K562 (cell line): ENCODE data around the gene TBC1D16. TPM values are rescaled to one million over a fixed set of nuclear protein-coding genes. Genes with fewer than 3 reads are reported as not detected.
A peak's percentile ranks its signal among the peaks of the same experiment; 100 is the strongest.

Experiments used
- ATAC-seq: fragments of 200-7000 bp; cut with Tn5 transposase; 3 replicates; pipeline ENCODE4 v1.9.1; 2020; ENCODE audit warnings: moderate library complexity
- BruUV-seq: library from RNA; stranded (reverse); fragments of 400-500 nt; replicated peaks from 2 replicates; lab custom pipeline; 2021; lab: Mats Ljungman, UMichigan
- CTCF ChIA-PET: fragments of 300-600 bp; formaldehyde crosslinking; extraction: SDS; loops from one replicate; lab custom pipeline; 2021; ENCODE audit warnings: low intra/inter-chr PET ratio; lab: Yijun Ruan, JAX
- POLR2A ChIA-PET: fragments of 300-600, 350-650 bp; sonication (Branson Sonifier 250); formaldehyde crosslinking; extraction: SDS; loops from one replicate; lab custom pipeline; 2021; ENCODE audit warnings: antibody characterized with exemption, inconsistent platforms; lab: Yijun Ruan, JAX
- DNase-seq, 4 experiments: peaks; one replicate each; pipeline versions ENCODE4 v3.0.0 to v3.0.0-alpha.2; 2011 to 2018; ENCODE audit warnings: low spot score in 3 of 4, mixed read lengths in 3 of 4; ENCODE audit errors: extremely low read depth in 1 of 4
- FAIRE-seq: peaks from 2 replicates; lab custom pipeline; 2011; peaks lifted over from hg19 to GRCh38; lab: Jason Lieb, UNC
- H2AFZ ChIP-seq: 2 replicates; pipeline ENCODE4 v1.6.0; 2011; ENCODE audit warnings: low read depth, low read length, control low read depth, inconsistent platforms
- H3K27ac ChIP-seq: fragments of 200-600 bp; 3 replicates; pipeline ENCODE4 v1.8.0; 2011; ENCODE audit warnings: low read depth, mild to moderate bottlenecking, control low read depth, inconsistent platforms, low read length, moderate library complexity, mixed read lengths; ENCODE audit errors: extremely low read depth
- H3K27me3 ChIP-seq, 2 experiments: fragments of 300-600 bp in 1 of 2; 2 replicates in 1 of 2; 3 replicates in 1 of 2; pipeline versions ENCODE4 v1.6.0 to v1.8.0; 2011; ENCODE audit warnings: inconsistent platforms in 2 of 2, low read length in 2 of 2, mild to moderate bottlenecking in 1 of 2, mixed read lengths in 1 of 2, moderate library complexity in 1 of 2; ENCODE audit not compliant: control insufficient read depth in 2 of 2, insufficient read depth in 2 of 2
- H3K36me3 ChIP-seq: fragments of 300-600 bp; 3 replicates; pipeline ENCODE4 v1.8.0; 2011; ENCODE audit warnings: mild to moderate bottlenecking, low read length, inconsistent platforms; ENCODE audit not compliant: control insufficient read depth, insufficient read depth
- H3K4me1 ChIP-seq, 2 experiments: fragments of 200-600 bp in 1 of 2; replicated peaks in 1 of 2; 2 replicates in 1 of 2; 3 replicates in 1 of 2; pipeline versions ENCODE4 v1.5.1 to v1.8.0; 2011; ENCODE audit warnings: inconsistent platforms in 2 of 2, low read length in 2 of 2, mild to moderate bottlenecking in 1 of 2, mixed read lengths in 1 of 2, moderate library complexity in 1 of 2; ENCODE audit not compliant: control insufficient read depth in 2 of 2, insufficient read depth in 2 of 2
- H3K4me2 ChIP-seq: 2 replicates; pipeline ENCODE4 v1.6.1; 2011; ENCODE audit warnings: low read length, control low read depth, inconsistent platforms, mixed read lengths; ENCODE audit not compliant: insufficient read depth
- H3K4me3 ChIP-seq: fragments of 200-600 bp; sonication (generic), shearing (Covaris generic); 2 replicates; pipeline ENCODE4 v1.5.1; 2016; ENCODE audit warnings: control low read depth, inconsistent platforms
- H3K79me2 ChIP-seq: fragments of 200-600 bp; 3 replicates; pipeline ENCODE4 v1.8.0; 2011; ENCODE audit warnings: low read length, inconsistent platforms; ENCODE audit not compliant: control insufficient read depth, insufficient read depth
- H3K9ac ChIP-seq, 2 experiments: 2 replicates each; pipeline versions ENCODE4 v1.6.0 to v1.6.1; 2011; ENCODE audit warnings: low read depth in 2 of 2, low read length in 2 of 2, control low read depth in 1 of 2, inconsistent platforms in 1 of 2, mild to moderate bottlenecking in 1 of 2, mixed read lengths in 1 of 2; ENCODE audit not compliant: insufficient read depth in 1 of 2
- H3K9me1 ChIP-seq: one replicate; pipeline ENCODE4 v1.6.0; 2011; ENCODE audit warnings: inconsistent platforms, mild to moderate bottlenecking, low read length, moderate library complexity; ENCODE audit not compliant: control insufficient read depth, insufficient read depth
- H3K9me3 ChIP-seq: replicated peaks from 2 replicates; pipeline ENCODE4 v1.5.1; 2011; ENCODE audit warnings: low read depth, low read length, inconsistent platforms; ENCODE audit not compliant: control insufficient read depth, insufficient read depth
- H4K20me1 ChIP-seq: replicated peaks from 2 replicates; pipeline ENCODE4 v1.6.1; 2011; ENCODE audit warnings: low read length, inconsistent platforms, mixed read lengths; ENCODE audit not compliant: control insufficient read depth, insufficient read depth
- ADNP ChIP-seq: fragments of 200-800 bp; sonication (Bioruptor generic); IDR thresholded peaks from 2 replicates; pipeline ENCODE4 v1.6.1; 2016; ENCODE audit warnings: missing genetic modification characterization, missing compliant biosample characterization
- BCOR ChIP-seq: fragments of 450-650 bp; IDR thresholded peaks from 2 replicates; pipeline ENCODE4 v1.6.1; 2016
- CHD2 ChIP-seq: IDR thresholded peaks from 2 replicates; pipeline ENCODE4 v1.6.1; 2011; ENCODE audit warnings: low read depth, low read length
- CHD4 ChIP-seq: fragments of 200-600 bp; sonication (generic); IDR thresholded peaks from 3 replicates; pipeline ENCODE4 v1.6.1; 2012; ENCODE audit warnings: low read depth, mild to moderate bottlenecking, mixed read lengths, low read length, inconsistent platforms; ENCODE audit not compliant: insufficient read depth, insufficient replicate concordance, poor library complexity, severe bottlenecking
- CUX1 ChIP-seq: fragments of 200-800 bp; sonication (Bioruptor generic); IDR thresholded peaks from 2 replicates; pipeline ENCODE4 v1.6.1; 2016; ENCODE audit warnings: missing genetic modification characterization, missing compliant biosample characterization
- ERF ChIP-seq: fragments of 450-650 bp; formaldehyde crosslinking; IDR thresholded peaks from 2 replicates; pipeline ENCODE4 v1.4.0; 2020; ENCODE audit warnings: mild to moderate bottlenecking, mixed read lengths
- ESRRA ChIP-seq: fragments of 450-650 bp; IDR thresholded peaks from 2 replicates; pipeline ENCODE4 v1.6.1; 2014; ENCODE audit warnings: low read depth, mild to moderate bottlenecking, moderate library complexity, borderline replicate concordance
- HEY1 ChIP-seq: fragments of 250-450 bp; sonication (Bioruptor Pico); IDR thresholded peaks from 2 replicates; pipeline ENCODE4 v1.5.0; 2020; ENCODE audit warnings: mild to moderate bottlenecking, moderate library complexity, borderline replicate concordance
- KDM1A ChIP-seq, 2 experiments: fragments of 450-650 bp; IDR thresholded peaks; 2 replicates each; pipeline ENCODE4 v1.6.1; 2016; ENCODE audit warnings: mild to moderate bottlenecking in 2 of 2
- MAX ChIP-seq: sonication (generic); formaldehyde crosslinking; IDR thresholded peaks from 2 replicates; pipeline ENCODE4 v1.9.0; 2022; ENCODE audit warnings: mild to moderate bottlenecking, missing genetic modification reagents
- PHB2 ChIP-seq: fragments of 450-650 bp; IDR thresholded peaks from 2 replicates; pipeline ENCODE4 v1.6.1; 2017; ENCODE audit warnings: low read depth
- PML ChIP-seq: IDR thresholded peaks from 2 replicates; pipeline ENCODE4 v1.6.1; 2012; ENCODE audit warnings: low read length, inconsistent platforms
- PTBP1 ChIP-seq: fragments of 200-400 bp; formaldehyde crosslinking; IDR thresholded peaks from 2 replicates; pipeline ENCODE4 v1.6.1; 2017; ENCODE audit warnings: low read depth, low read length
- RBM25 ChIP-seq: fragments of 200-400 bp; formaldehyde crosslinking; IDR thresholded peaks from 2 replicates; pipeline ENCODE4 v1.6.1; 2018; ENCODE audit warnings: low read length, low read depth, moderate library complexity; ENCODE audit not compliant: severe bottlenecking
- RCOR1 ChIP-seq, 2 experiments: IDR thresholded peaks; 2 replicates each; pipeline ENCODE4 v1.6.1; 2012; ENCODE audit warnings: low read depth in 2 of 2, low read length in 2 of 2, borderline replicate concordance in 1 of 2, improper control_type of control experiment in 1 of 2
- RFX7 ChIP-seq: fragments of 250-450 bp; sonication (Bioruptor Pico); IDR thresholded peaks from 2 replicates; pipeline ENCODE4 v1.5.1; 2021; ENCODE audit warnings: mild to moderate bottlenecking
- SMARCA5 ChIP-seq: fragments of 450-650 bp; IDR thresholded peaks from 2 replicates; pipeline ENCODE4 v1.6.1; 2016
- ZFP36 ChIP-seq: fragments of 150-350 bp; IDR thresholded peaks from 2 replicates; pipeline ENCODE4 v1.6.1; 2018; ENCODE audit warnings: low read length, low read depth; ENCODE audit not compliant: partially characterized antibody
- ZNF217 ChIP-seq: sonication (generic); formaldehyde crosslinking; IDR thresholded peaks from 2 replicates; pipeline ENCODE4 v1.8.0; 2022; ENCODE audit warnings: mild to moderate bottlenecking, missing genetic modification reagents
- WGBS: fragments of 100-300 bp; shearing (Covaris generic); methylation state at CpG from one replicate; pipeline ENCODE4 v1.1.6; 2016; ENCODE audit warnings: low coverage, mixed read lengths; ENCODE audit not compliant: insufficient coverage; ENCODE audit errors: missing lambda C conversion rate; 5-methylcytosine and 5-hydroxymethylcytosine counted together
- in situ Hi-C: fragments of 300-500 bp; cut with MboI; formaldehyde crosslinking; loops from 4 replicates; pipeline ENCODE4 v1.15.0; 2018; ENCODE audit warnings: inconsistent platforms, mixed read lengths
- intact Hi-C: fragments of 100-400 bp; cut with micrococcal nuclease; formaldehyde crosslinking; loops from 2 replicates; pipeline ENCODE4 v1.14.2; 2022
- polyA plus RNA-seq, 8 experiments: library from polyadenylated mRNA; depleted of rRNA in 4 of 8; stranded (reverse) in 5 of 8; unstranded in 3 of 8; fragments of >200 nt; fragmentation: Nextera tagmentation in 2 of 8; fragmentation: Illumina TruSeq in 1 of 8; extraction: Ambion mirVana in 2 of 8; extraction: Trizol in 1 of 8; gene quantifications; 2 replicates each; pipeline versions ENCODE4 v1.2.1 to v1.2.3, GENCODE V29; 2011 to 2014; ENCODE audit warnings: inconsistent platforms in 1 of 8, missing spikeins in 1 of 8
- total RNA-seq, 7 experiments: library from RNA; depleted of rRNA in 6 of 7; stranded (reverse); fragments of >200 nt in 6 of 7; fragmentation: Illumina TruSeq in 2 of 7; extraction: Trizol in 2 of 7; gene quantifications; 2 replicates each; pipeline versions ENCODE4 v1.2.1 to v1.2.3, GENCODE V29; 2011 to 2021; ENCODE audit warnings: low replicate concordance in 1 of 7

TBC1D16 gene
- total and polyA plus RNA-seq, 9 of the 15 experiments (the other 6 are each of a cell fraction or from before 2014, with no cell fraction given): 0.01 to 0.20 (median 0.03) TPM; not detected in 1

GRCh38 chr17:79921411-79922115 is 114.1 kb downstream of the TBC1D16 start:
- Histone ChIP-seq H3K27ac (no peak overlapping the region), H3K9ac (no peak overlapping the region), H3K4me2 (no peak overlapping the region), H2AFZ (no peak overlapping the region), H4K20me1 (peaks cover 12% of the 10 kb centered on the region; the same call in 1 of the 2 replicates), H3K27me3 (peaks cover 5 to 62% of the 10 kb centered on the region in 2 experiments; a peak in 4 of 5 replicates), H3K79me2 (no peaks in the 10 kb centered on the region), H3K4me3 (no peak overlapping the region), H3K36me3 (no peaks in the 10 kb centered on the region), H3K9me3 (no peaks in the 10 kb centered on the region), H3K4me1 (peaks cover 0 to 35% of the 10 kb centered on the region in 2 experiments; a peak in 2 of 5 replicates), H3K9me1 (no peaks in the 10 kb centered on the region)
- ATAC-seq (no peak), DNase-seq (no peak), FAIRE-seq (no peak)
- BruUV-seq: no TSS peak
- ChIA-PET POLR2A (interaction anchor here (0.6 kb wide), 1 partner anchor 78 kb away, joined by 3 read pairs; no protein-coding TSS in a partner anchor), CTCF (no interaction called here)
- in situ Hi-C loops: no loop called here
- intact Hi-C loops: no loop called here
- 13% methylated on average over 25 of the region's 28 CpGs for WGBS
- TF ChIP-seq CHD4 (peak; percentile 26), BCOR (peak; percentile 86), PML (no peak), RFX7 (CRISPR knock-in tag) (no peak), ERF (CRISPR knock-in tag) (no peak), SMARCA5 (peak; percentile 72; the same call in 1 of the 2 replicates), KDM1A (IDR thresholded peaks at IDR 0.05) (peak; percentile 60 to 75; a peak in 3 of 4 replicates), CHD2 (no peak), MAX (CRISPR knock-in tag) (no peak), PTBP1 (0 out of 2 replicates have a peak, but pooled peaks have one; percentile 71), HEY1 (no peak), ZFP36 (peak; percentile 32), RCOR1 (IDR thresholded peaks at IDR 0.05; ENCODE audit: borderline replicate concordance in 1 of 2, low read depth in 2 of 2, low read length in 2 of 2) (peak in 1 of 2 experiments; percentile 24; a peak in 1 of 4 replicates), PHB2 (no peak), ESRRA (peak; percentile 100), CUX1 (CRISPR knock-in tag) (no peak), RBM25 (peak; percentile 84), ADNP (tag) (peak; percentile 53; the same call in 1 of the 2 replicates), ZNF217 (CRISPR knock-in tag) (no peak)
